ENCODE results near the gene CAPZB. TPM values are rescaled to one million over a fixed set of nuclear protein-coding genes. Genes with fewer than 3 reads are reported as not detected.
A peak's percentile ranks its signal among the peaks of the same experiment; 100 is the strongest.

CAPZB gene
- total RNA-seq, 1 experiment from 2014 or later, result 491 TPM

GRCh38 chr1:19435851-19436455 is 49.4 kb downstream of the CAPZB start:
- CTCF ChIA-PET, result interaction anchor here (0.5 kb wide), 1 partner anchor 12 kb away, joined by 9 read pairs; no protein-coding TSS in a partner anchor
- no peak for ATAC-seq
- 0 out of 2 replicates have a peak, but pooled peaks cover 9% of the 10 kb centered on the region for H3K36me3 ChIP-seq (ENCODE audit: control insufficient read depth, insufficient read depth, low read length)
- no peaks in the 10 kb centered on the region for H3K27me3 ChIP-seq (ENCODE audit: control insufficient read depth, insufficient read depth, low read length)
- no peaks in the 10 kb centered on the region for H3K9me3 ChIP-seq (ENCODE audit: control insufficient read depth, insufficient read depth, low read depth, low read length)
- peak overlapping the region; percentile 99 for H3K27ac ChIP-seq (ENCODE audit: low read length)
- peaks cover 86% of the 10 kb centered on the region for H3K4me1 ChIP-seq (ENCODE audit: control insufficient read depth, insufficient read depth, low read length)
- intact Hi-C loops (cut with micrococcal nuclease; ENCODE audit: unreplicated experiment), result no loop called here
- BruUV-seq (replicated peaks), result no TSS peak
- no peak overlapping the region for H3K4me3 ChIP-seq (ENCODE audit: low read depth in 2 of 2, low read length in 2 of 2)
- no peak for DNase-seq (ENCODE audit: low read depth, low spot score)
- in situ Hi-C loops (cut with HindIII; ENCODE audit: low pct_unique_long_range_greater_than_20kb, low sequenced_read_pairs), result no loop called here
- POLR2A ChIA-PET, result interaction anchor here (0.6 kb wide), 1 partner anchor 446 kb away, joined by 4 read pairs; the partner anchor contains the start of gene OTUD3
- TF ChIP-seq REST (IDR thresholded peaks at IDR 0.05; ENCODE audit: insufficient read depth in 1 of 2, low read depth in 2 of 2, low read length in 1 of 2) (no peak), POLR2AphosphoS5 (IDR thresholded peaks at IDR 0.05; ENCODE audit: low read depth, low read length) (no peak), CTCF (IDR thresholded peaks at IDR 0.05) (no peak), TCF7L2 (IDR thresholded peaks at IDR 0.05; ENCODE audit: low read depth, low read length) (no peak), SIN3A (IDR thresholded peaks at IDR 0.05; ENCODE audit: borderline replicate concordance, insufficient read depth, low read depth, low read length) (no peak)

GRCh38 chr1:19435181-19435580 is 50.2 kb downstream of the CAPZB start:
- H3K4me1 ChIP-seq (ENCODE audit: control insufficient read depth, insufficient read depth, low read length), result peaks cover 86% of the 10 kb centered on the region
- peak overlapping the region; percentile 99; the same call in 1 of the 2 replicates for H3K27ac ChIP-seq (ENCODE audit: low read length)
- DNase-seq (ENCODE audit: low read depth, low spot score) (no peak), ATAC-seq (no peak)
- H3K27me3 ChIP-seq (ENCODE audit: control insufficient read depth, insufficient read depth, low read length), result no peaks in the 10 kb centered on the region
- in situ Hi-C loops (cut with HindIII; ENCODE audit: low pct_unique_long_range_greater_than_20kb, low sequenced_read_pairs), result no loop called here
- H3K36me3 ChIP-seq (ENCODE audit: control insufficient read depth, insufficient read depth, low read length), result 0 out of 2 replicates have a peak, but pooled peaks cover 9% of the 10 kb centered on the region
- no peaks in the 10 kb centered on the region for H3K9me3 ChIP-seq (ENCODE audit: control insufficient read depth, insufficient read depth, low read depth, low read length)
- ChIA-PET POLR2A (interaction anchor here (0.6 kb wide), 1 partner anchor 447 kb away, joined by 4 read pairs; the partner anchor contains the start of gene OTUD3), CTCF (interaction anchor here (0.5 kb wide), 1 partner anchor 12 kb away, joined by 9 read pairs; no protein-coding TSS in a partner anchor)
- H3K4me3 ChIP-seq (ENCODE audit: low read depth in 2 of 2, low read length in 2 of 2), result no peak overlapping the region
- no peak for TF ChIP-seq TCF7L2 (IDR thresholded peaks at IDR 0.05; ENCODE audit: low read depth, low read length)
- TF ChIP-seq POLR2AphosphoS5 (IDR thresholded peaks at IDR 0.05; ENCODE audit: low read depth, low read length), result no peak
- no peak for TF ChIP-seq CTCF (IDR thresholded peaks at IDR 0.05)
- TF ChIP-seq SIN3A (IDR thresholded peaks at IDR 0.05; ENCODE audit: borderline replicate concordance, insufficient read depth, low read depth, low read length), result no peak
- no peak for TF ChIP-seq REST (IDR thresholded peaks at IDR 0.05; ENCODE audit: insufficient read depth in 1 of 2, low read depth in 2 of 2, low read length in 1 of 2)
- intact Hi-C loops (cut with micrococcal nuclease; ENCODE audit: unreplicated experiment), result no loop called here
- BruUV-seq (replicated peaks), result no TSS peak
